Osteocyte (in vitro differentiated cells): ENCODE data around the gene CHD6. TPM values are rescaled to one million over a fixed set of nuclear protein-coding genes. Genes with fewer than 3 reads are reported as not detected.
A peak's percentile ranks its signal among the peaks of the same experiment; 100 is the strongest.

Experiments
- DNase-seq: peaks from one replicate; pipeline ENCODE4 v3.0.0; 2021; ENCODE audit warnings: mixed read lengths; ENCODE audit not compliant: unreplicated experiment; ENCODE audit errors: extremely low spot score
- H3K27ac Mint-ChIP-seq: one replicate; pipeline ENCODE4 v1.8.0; 2021; ENCODE audit warnings: mild to moderate bottlenecking, mixed read lengths; ENCODE audit not compliant: unreplicated experiment
- H3K27me3 Mint-ChIP-seq: one replicate; pipeline ENCODE4 v1.8.0; 2021; ENCODE audit warnings: mixed read lengths; ENCODE audit not compliant: unreplicated experiment
- H3K36me3 Mint-ChIP-seq: one replicate; pipeline ENCODE4 v1.8.0; 2021; ENCODE audit warnings: mixed read lengths; ENCODE audit not compliant: unreplicated experiment
- H3K4me1 Mint-ChIP-seq: one replicate; pipeline ENCODE4 v1.8.0; 2021; ENCODE audit warnings: mixed read lengths; ENCODE audit not compliant: unreplicated experiment
- H3K4me3 Mint-ChIP-seq: one replicate; pipeline ENCODE4 v1.8.0; 2021; ENCODE audit warnings: mild to moderate bottlenecking, moderate library complexity, mixed read lengths; ENCODE audit not compliant: unreplicated experiment
- H3K9me3 Mint-ChIP-seq: one replicate; pipeline ENCODE4 v1.8.0; 2021; ENCODE audit warnings: mixed read lengths; ENCODE audit not compliant: unreplicated experiment
- total RNA-seq: library from RNA; stranded (reverse); gene quantifications from 2 replicates; pipeline ENCODE4 v1.2.1, GENCODE V29; 2021
- TF ChIP-seq, protein P1 (sequence below): fragments of 200-600 bp; sonication (generic); IDR thresholded peaks from 2 replicates; pipeline ENCODE4 v1.5.0; 2021; ENCODE audit warnings: antibody characterized with exemption, mild to moderate bottlenecking, moderate library complexity

The CHD6 gene
- total RNA-seq, 1 donor from 2014 or later, result 51.4 TPM

- Mint-ChIP-seq H3K9me3 (peaks cover 9% of the 10 kb centered on the region), H3K4me1 (peaks cover 56% of the 10 kb centered on the region), H3K27ac (peak overlapping the region; percentile 83), H3K36me3 (peaks cover 59% of the 10 kb centered on the region), H3K4me3 (peak overlapping the region; percentile 8), H3K27me3 (no peaks in the 10 kb centered on the region)
- no peak for DNase-seq
- TF ChIP-seq, protein P1, sequence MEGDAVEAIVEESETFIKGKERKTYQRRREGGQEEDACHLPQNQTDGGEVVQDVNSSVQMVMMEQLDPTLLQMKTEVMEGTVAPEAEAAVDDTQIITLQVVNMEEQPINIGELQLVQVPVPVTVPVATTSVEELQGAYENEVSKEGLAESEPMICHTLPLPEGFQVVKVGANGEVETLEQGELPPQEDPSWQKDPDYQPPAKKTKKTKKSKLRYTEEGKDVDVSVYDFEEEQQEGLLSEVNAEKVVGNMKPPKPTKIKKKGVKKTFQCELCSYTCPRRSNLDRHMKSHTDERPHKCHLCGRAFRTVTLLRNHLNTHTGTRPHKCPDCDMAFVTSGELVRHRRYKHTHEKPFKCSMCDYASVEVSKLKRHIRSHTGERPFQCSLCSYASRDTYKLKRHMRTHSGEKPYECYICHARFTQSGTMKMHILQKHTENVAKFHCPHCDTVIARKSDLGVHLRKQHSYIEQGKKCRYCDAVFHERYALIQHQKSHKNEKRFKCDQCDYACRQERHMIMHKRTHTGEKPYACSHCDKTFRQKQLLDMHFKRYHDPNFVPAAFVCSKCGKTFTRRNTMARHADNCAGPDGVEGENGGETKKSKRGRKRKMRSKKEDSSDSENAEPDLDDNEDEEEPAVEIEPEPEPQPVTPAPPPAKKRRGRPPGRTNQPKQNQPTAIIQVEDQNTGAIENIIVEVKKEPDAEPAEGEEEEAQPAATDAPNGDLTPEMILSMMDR, result no peak
Observed at GRCh38 chr20:41482647-41483552, 135.3 kb downstream of the CHD6 start.

DNA sequence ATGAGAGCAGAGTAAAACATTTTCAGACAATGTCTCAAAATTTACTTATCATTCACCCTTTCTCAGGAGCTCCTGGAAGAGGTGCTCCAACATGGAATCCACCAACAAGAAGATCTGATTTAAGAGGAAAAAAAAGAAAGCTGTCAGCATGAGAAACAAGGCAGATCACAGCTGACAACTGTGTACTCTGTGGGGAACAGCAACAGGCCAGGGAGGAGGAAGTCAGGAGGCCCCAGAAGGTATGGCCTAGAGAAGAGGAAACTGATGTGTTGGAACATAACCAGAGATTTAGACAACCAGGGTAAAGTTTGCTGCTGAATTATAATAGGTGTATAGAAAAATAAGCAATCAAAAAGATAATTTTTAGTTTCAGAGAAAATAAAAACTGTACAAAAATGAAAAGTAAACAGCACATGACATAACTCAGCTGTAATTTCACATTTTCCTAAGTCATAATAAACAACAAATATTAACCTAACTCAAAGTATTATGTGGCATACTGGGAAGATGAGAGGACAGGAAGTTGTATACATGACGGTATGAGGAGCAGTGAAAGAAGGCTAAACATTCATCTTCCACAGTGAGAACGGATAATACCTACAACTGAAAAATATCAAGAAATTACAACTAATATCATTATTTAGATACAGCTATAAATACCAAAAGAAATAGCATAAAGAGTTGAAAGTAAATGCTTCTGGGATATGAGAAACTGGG lies 138.0 kb downstream of the CHD6 start:
- H3K9me3 Mint-ChIP-seq, result peaks cover 9% of the 10 kb centered on the region
- DNase-seq, result no peak
- TF ChIP-seq, protein P1, result no peak
- no peaks in the 10 kb centered on the region for H3K27me3 Mint-ChIP-seq
- H3K4me3 Mint-ChIP-seq, result no peak overlapping the region
- peaks cover 75% of the 10 kb centered on the region for H3K4me1 Mint-ChIP-seq
- H3K27ac Mint-ChIP-seq, result peak overlapping the region; percentile 69
- H3K36me3 Mint-ChIP-seq, result peaks cover 45% of the 10 kb centered on the region

GRCh38 chr20:41479113-41479512 lies 139.1 kb downstream of the CHD6 start:
- Mint-ChIP-seq H3K4me3 (no peak overlapping the region), H3K4me1 (peaks cover 79% of the 10 kb centered on the region), H3K36me3 (peaks cover 36% of the 10 kb centered on the region), H3K27ac (no peak overlapping the region), H3K27me3 (no peaks in the 10 kb centered on the region), H3K9me3 (peaks cover 9% of the 10 kb centered on the region)
- no peak for DNase-seq
- TF ChIP-seq, protein P1, result no peak

DNA sequence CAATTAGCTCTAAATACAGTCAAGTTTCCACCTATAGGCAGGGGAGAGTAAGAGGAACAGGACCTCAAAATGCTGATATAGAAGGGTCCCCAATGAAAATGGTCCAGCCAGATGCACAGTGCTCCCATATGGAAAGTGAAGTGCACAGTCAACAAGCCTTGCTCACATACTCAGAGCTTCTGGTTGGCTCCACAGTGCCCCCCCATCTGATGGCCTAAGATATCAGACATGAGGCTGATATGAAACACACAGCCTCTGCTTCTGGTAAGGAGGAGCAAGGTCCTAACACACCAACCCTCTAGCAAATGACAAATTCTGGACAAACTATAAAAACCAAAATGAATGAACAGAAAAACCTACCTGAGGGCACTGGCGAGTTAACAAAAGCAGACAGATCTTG lies 140.2 kb downstream of the CHD6 start:
- peaks cover 73% of the 10 kb centered on the region for H3K4me1 Mint-ChIP-seq
- H3K27ac Mint-ChIP-seq, result no peak overlapping the region
- no peak overlapping the region for H3K4me3 Mint-ChIP-seq
- peaks cover 37% of the 10 kb centered on the region for H3K36me3 Mint-ChIP-seq
- H3K9me3 Mint-ChIP-seq, result peaks cover 9% of the 10 kb centered on the region
- TF ChIP-seq, protein P1, result no peak
- H3K27me3 Mint-ChIP-seq, result no peaks in the 10 kb centered on the region
- DNase-seq, result no peak

- Mint-ChIP-seq H3K9me3 (peaks cover 9% of the 10 kb centered on the region), H3K36me3 (peaks cover 45% of the 10 kb centered on the region), H3K4me1 (peaks cover 58% of the 10 kb centered on the region), H3K27me3 (no peaks in the 10 kb centered on the region), H3K27ac (peak overlapping the region; percentile 89), H3K4me3 (no peak overlapping the region)
- TF ChIP-seq, protein P1, result no peak
- DNase-seq, result no peak
Observed at GRCh38 chr20:41476446-41476845, 141.7 kb downstream of the CHD6 start.
